Measurements from ENCODE around the gene VEZT.
"Not testable (repeated sequence)": the region's sequence is repeated elsewhere in the genome, so short reads cannot be mapped to it uniquely, and the experiment has no call there.

The VEZT gene

DNA sequence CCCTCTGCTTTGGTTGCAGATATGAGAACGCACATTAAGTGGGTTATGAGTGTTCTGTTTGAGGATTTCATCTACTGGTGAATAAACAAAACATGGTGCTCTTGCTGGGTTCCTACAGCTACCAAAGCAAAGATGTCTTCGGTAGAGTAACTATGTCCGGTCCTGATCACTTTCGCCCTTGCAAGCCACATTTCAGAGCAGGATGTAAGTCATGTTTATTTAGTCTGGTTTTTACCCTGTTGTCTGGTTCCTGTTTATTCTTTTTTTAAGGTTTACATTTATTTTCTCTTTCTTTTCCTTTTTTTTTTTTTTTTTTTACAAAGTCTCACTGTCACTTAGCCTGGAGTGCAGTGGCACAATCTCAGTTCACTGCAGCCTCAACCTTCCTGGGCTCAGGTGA lies 99.2 kb downstream of the VEZT start:
- no peak for DNase-seq (ENCODE audit: low read depth)
- H3K4me3 ChIP-seq (replicated peaks; ENCODE audit: low read depth, low read length), result no peak overlapping the region
- TF ChIP-seq, protein P1, sequence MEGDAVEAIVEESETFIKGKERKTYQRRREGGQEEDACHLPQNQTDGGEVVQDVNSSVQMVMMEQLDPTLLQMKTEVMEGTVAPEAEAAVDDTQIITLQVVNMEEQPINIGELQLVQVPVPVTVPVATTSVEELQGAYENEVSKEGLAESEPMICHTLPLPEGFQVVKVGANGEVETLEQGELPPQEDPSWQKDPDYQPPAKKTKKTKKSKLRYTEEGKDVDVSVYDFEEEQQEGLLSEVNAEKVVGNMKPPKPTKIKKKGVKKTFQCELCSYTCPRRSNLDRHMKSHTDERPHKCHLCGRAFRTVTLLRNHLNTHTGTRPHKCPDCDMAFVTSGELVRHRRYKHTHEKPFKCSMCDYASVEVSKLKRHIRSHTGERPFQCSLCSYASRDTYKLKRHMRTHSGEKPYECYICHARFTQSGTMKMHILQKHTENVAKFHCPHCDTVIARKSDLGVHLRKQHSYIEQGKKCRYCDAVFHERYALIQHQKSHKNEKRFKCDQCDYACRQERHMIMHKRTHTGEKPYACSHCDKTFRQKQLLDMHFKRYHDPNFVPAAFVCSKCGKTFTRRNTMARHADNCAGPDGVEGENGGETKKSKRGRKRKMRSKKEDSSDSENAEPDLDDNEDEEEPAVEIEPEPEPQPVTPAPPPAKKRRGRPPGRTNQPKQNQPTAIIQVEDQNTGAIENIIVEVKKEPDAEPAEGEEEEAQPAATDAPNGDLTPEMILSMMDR (IDR thresholded peaks at IDR 0.05; ENCODE audit: low read length, missing control alignments), result no peak

DNA sequence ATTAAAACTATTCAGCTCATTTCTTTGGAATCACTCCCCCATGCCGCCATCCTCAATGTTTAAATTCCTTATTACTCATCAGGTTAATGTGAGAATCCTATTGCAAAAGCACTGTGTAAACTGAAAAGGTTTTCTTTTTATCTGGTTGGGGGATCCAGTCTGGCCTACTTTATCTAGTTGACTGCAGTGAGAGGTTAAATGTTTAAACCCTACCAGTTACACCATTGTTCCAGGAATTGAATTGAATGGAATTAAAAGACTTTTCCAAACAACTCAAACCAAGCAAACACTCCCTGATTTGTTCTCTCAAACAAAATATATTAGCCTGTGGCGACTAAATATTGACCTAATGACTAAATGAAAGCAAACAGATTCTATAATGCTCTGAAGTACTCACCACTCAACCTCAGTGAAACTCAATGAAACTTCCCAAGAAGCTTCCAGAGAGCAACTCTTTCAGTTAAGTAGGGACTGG lies 100.5 kb downstream of the VEZT start:
- H3K4me3 ChIP-seq (replicated peaks; ENCODE audit: low read depth, low read length), result no peak overlapping the region
- DNase-seq (ENCODE audit: low read depth), result peak; percentile 73
- TF ChIP-seq, protein P1 (IDR thresholded peaks at IDR 0.05; ENCODE audit: low read length, missing control alignments), result no peak

DNA sequence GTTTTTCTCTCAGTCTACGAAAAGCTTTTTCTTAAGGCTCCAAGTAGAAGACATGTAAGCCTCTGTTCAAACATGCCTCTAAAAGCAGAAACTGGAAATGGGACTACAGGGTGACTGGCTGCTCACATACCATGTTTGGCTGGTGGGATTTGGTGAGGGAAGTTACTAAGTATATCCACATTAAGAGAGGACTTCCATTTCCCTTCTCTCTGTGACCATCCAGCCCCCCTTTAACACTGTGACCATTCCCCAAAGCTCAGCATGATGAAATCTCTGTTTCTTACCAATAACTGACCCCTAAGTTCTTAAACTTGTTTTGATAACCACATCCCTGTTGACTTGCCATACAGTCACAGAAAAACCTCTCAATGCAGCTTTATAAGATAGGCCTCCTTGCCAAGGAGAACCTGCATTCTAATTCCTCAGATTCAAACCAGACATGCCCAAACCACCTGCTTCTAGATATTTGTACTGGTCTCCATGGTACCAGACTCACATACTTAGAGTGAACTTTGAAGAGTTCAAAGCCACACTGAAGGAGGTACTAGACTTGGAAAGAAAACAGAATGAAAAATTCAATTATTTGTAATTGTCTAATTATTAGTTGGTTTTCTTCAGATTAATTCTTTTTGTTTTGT lies 102.2 kb downstream of the VEZT start:
- TF ChIP-seq, protein P1 (IDR thresholded peaks at IDR 0.05; ENCODE audit: low read length, missing control alignments), result no peak
- H3K4me3 ChIP-seq (replicated peaks; ENCODE audit: low read depth, low read length), result no peak overlapping the region
- no peak for DNase-seq (ENCODE audit: low read depth)

DNA sequence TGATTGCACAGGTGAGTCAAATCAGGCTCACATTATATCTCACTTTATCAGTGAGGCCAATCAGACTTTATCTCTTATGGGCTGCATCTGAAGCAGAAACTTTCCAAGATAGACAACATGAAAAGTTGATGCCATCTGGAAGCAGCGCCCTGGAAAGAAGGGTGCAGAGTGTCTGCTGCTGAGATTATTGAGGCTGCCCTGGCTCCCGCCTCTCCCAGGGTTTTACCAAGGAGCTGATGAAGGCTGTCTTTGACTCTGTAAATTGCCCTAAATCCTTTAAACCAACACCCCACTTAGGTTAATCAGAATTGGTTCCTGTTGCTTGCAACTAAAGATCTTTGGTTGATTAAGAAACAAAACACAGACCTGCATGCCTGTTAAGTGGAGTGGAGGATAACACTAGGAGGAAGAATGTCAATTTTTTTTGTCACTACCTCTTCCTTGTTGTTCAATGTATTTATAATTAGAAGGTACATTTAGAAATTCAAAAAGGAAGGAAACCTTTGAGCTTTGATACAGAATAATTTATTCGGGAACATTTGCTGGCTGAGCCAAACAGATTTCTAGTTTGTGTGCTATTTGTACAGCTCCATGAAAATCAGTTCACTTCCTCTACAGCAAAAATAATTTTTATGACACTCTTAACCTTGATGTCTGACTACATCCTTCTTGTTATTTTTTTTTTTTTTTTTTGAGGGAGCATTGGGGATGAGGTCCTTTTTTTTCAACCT lies 104.1 kb downstream of the VEZT start:
- TF ChIP-seq, protein P1 (IDR thresholded peaks at IDR 0.05; ENCODE audit: low read length, missing control alignments), result no peak
- no peak for DNase-seq (ENCODE audit: low read depth)
- no peak overlapping the region for H3K4me3 ChIP-seq (replicated peaks; ENCODE audit: low read depth, low read length)

DNA sequence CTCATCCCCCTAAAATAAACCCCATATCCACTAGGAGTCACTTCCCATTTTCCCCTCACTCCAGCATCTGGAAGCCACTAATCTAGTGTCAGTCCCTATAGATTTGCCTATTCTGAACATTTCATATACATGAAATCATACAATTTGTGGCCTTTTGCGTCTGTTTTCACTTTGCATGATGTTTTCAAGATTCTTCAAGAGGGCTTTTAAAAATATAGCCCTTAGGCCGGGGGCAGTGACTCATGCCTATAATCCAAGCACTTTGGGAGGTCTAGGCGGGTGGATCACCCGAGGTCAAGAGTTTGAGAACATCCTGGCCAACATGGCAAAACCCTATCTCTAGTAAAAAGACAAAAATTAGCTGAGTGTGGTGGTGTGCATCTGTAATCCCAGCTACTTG lies 104.7 kb downstream of the VEZT start:
- TF ChIP-seq, protein P1 (IDR thresholded peaks at IDR 0.05; ENCODE audit: low read length, missing control alignments), result no peak
- no peak for DNase-seq (ENCODE audit: low read depth)

DNA sequence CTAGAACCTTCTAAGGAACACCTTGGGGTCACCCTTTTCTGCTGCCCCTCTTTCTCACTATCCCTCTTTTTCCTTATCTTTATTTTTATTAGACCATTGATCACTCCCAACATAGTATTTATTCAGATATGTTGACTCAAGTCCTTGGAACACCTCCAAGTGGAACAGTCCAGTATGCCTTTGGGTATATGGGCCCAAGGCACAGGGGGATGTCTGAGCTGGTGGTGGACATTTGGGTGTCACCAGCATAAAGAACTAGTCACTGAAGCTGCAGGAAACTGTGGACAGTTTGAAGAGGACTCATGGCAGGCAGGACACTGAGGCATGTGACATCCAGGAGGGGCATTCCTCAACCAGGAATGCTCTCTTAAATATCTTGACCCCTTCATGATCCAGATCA lies 105.6 kb downstream of the VEZT start:
- TF ChIP-seq, protein P1 (IDR thresholded peaks at IDR 0.05; ENCODE audit: low read length, missing control alignments), result no peak
- no peak overlapping the region for H3K4me3 ChIP-seq (replicated peaks; ENCODE audit: low read depth, low read length)
- no peak for DNase-seq (ENCODE audit: low read depth)

More for the DNA sequence above, 104.7 kb downstream of the VEZT start:
- H3K4me3 ChIP-seq (replicated peaks; ENCODE audit: low read depth, low read length), result no peak overlapping the region

DNA sequence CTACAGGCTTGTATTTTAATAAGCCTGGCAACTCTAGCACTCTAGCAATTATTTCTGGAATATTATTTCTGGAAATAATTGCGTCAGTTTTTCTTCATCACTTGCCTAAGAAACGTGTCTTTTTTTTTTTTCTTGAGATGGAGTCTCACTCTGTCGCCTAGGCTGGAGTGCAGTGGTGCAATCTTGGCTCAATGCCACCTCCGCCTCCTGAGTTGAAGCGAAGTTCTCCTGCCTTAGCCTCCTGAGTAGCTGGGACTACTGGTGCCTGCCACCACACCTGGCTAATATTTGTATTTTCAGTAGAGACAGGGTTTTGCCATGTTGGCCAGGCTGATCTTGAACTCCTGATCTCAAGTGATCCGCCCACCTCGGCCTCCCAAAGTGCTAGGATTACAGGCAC lies 106.6 kb downstream of the VEZT start:
- H3K4me3 ChIP-seq (replicated peaks; ENCODE audit: low read depth, low read length); DNase-seq (ENCODE audit: low read depth): not testable (repeated sequence)
